Skin epidermis (tissue), 12 donors: ENCODE results near the gene PGLYRP4.
A peak's percentile ranks its signal among the peaks of the same experiment; 100 is the strongest.
"Not testable (repeated sequence)": the region's sequence is repeated elsewhere in the genome, so short reads cannot be mapped to it uniquely, and the experiment has no call there.

Experiments
- H3K27ac ChIP-seq, 21 experiments: fragments of 200-600 bp; sonication (generic) in 11 of 21; one replicate each; pipeline ENCODE4 v1.5.0; 2020; ENCODE audit warnings: mild to moderate bottlenecking in 3 of 21, inconsistent platforms in 2 of 21, moderate library complexity in 2 of 21
- H3K4me3 ChIP-seq, 7 experiments: fragments of 200-600 bp; sonication (generic) in 2 of 7; one replicate each; pipeline ENCODE4 v1.5.0; 2020; ENCODE audit warnings: inconsistent platforms in 2 of 7, mild to moderate bottlenecking in 2 of 7, moderate library complexity in 1 of 7

The PGLYRP4 gene

DNA sequence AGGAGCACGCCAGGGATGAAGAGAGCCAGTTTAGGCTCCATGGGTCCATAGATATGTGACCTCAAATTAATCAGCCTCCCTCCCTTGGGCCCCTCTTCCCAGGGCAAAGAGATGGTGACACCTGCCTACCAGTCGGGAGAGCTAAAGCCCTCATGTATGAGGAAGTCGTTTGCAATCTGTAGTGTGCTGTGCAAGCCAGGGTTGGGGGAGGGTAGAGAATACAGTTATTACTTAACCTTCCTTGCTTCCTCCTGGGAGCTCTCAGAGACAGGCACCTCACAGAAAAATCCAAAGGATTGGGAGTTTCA lies 4.0 kb downstream of the PGLYRP4 start:
- peak overlapping the region in 11 of 21 experiments; percentile 32 to 76 (median 45) for H3K27ac ChIP-seq

DNA sequence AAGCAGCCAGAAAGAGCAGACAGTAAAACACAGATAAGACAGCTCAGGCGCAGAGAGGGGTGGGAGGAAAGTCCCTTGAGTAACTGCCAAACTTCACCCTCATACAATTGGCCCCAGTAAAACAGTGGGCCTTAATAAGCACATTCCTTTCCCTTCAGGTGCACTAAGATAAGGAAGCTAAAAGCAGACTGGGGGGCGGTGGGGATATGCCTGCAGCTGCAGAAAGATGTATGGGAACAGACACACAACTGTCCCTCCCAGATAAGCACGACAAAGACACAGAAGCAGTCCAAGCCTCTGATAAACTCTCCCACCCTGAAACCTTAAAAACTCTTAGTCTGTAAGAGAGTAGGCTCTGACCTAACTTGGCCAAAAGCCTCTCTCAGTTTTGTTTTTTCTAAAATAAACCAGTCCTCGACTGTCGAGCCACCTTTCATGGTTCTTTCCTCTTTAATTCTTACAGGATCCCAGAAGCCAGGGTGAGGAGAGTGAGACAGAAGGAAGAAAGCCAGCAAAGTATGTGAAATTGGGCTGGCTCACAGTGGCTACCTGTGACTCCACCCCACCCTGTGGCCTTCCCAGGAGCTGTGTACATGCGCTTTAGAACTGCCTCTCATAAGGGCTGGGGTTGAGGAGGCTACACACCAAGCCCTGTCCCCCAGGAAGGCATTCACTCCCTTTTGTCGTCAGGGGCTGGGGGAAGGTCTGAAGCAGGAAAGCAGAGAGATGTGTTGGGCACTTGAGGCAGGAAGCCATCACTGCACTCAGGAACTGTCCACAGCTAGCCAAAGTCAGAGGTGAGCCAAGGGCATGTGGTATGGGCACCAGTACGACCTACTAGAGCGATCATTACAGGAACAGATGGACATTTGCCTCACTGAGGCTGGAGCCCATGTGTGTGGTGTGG lies 4.6 kb downstream of the PGLYRP4 start:
- H3K4me3 ChIP-seq, result no peak overlapping the region
- H3K27ac ChIP-seq, result peak overlapping the region in 15 of 21 experiments; percentile 2 to 76 (median 47)

More for the DNA sequence above, 4.0 kb downstream of the PGLYRP4 start:
- H3K4me3 ChIP-seq, result no peak overlapping the region

DNA sequence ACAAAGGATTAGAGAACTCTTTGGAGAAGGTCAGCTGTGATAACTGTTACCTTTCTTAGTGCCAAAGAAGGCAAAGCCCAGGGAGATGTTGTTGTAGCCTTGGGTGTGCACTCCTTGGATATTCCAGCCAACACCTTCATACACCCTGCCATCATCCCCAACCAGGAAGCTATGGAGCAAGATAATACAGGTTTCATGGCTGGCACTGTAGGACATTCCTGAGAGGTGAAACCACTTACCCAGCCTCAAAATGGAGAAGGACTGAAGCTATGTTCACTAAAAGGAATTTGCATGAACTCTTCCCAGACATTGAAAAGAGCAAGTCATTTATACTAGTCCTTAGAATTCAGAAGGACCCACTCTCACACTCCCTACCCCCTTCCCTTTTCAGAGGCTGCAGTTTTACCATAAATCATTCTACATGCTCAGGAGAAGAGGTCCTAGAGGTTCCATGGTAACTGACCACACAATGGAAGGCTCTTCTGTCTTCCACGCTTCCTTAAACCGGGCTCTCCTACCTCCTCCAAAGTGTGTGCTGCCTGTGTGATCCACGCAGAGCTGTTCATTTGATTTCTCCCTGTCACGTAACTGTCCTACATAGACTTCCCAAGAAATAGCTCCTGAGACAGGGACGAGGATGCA lies 5.5 kb downstream of the PGLYRP4 start:
- Histone ChIP-seq H3K4me3 (no peak overlapping the region), H3K27ac (peak overlapping the region in 10 of 21 experiments; percentile 4 to 76 (median 57))

DNA sequence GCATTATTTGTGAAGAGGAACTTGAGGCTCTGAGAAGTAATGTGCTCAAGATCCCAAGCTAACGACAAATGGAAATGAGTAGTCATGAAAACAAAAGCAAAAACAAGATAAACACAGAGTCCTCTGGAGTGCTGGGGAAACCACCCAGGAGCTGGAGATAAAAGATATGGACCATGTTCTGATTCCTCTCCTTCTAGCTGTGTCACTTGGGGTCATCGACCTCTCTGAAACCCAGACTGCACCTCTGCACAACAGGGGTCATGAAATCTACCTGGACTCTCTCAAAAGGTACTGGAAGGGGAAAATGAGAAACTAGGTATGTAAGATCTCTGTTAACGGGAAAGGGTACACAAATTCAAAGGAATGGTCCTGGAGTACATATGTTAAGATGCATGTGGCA lies 6.5 kb downstream of the PGLYRP4 start:
- H3K27ac ChIP-seq, result peak overlapping the region in 3 of 21 experiments; percentile 4 to 67 (median 32)
- H3K4me3 ChIP-seq, result no peak overlapping the region

DNA sequence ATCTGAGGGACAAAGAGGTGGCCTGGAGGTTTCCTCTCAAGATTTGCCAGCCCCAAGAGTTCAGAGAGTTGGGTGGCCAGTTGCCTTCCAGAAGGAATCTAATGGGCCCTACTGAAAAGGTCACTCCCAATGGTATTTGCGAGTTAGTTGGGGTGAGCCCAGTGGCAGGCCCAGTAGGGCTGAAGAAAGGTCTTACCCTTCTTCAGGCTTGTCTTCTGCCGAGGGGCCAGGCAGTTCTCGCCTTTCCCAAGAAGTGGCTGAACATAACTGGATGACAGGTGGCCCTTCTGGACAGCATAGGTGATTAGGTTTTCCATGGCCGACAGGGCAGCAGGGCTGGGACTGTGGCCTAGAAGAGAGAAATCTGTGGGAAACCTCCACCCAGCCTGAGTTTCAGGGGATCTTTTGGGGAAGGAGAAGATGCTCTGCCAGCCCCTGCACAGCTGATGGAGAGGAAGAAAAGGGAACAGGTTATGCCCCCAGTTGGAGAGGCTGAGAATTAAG lies 7.2 kb downstream of the PGLYRP4 start:
- Histone ChIP-seq H3K4me3 (no peak overlapping the region), H3K27ac (peak overlapping the region in 1 of 21 experiments; percentile 32)

DNA sequence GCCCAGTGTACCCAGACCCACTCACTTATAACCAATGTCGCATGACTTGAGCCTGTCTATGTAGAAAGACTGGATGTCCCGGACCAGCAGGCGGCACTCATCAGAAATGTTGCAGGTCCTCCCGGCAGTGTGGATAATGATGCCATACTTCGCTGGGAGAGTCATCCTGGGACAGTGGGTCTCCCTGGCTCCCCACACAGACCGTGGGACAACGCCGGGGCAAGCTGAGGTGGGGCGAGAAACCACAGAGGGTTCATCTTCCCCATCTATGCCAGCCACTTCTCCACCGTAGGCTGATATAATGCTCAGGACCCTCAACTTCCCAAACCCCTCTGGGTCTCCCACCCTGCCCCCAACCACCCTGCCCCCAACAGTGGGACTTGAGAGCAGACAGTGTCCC lies 8.3 kb downstream of the PGLYRP4 start:
- Histone ChIP-seq H3K4me3 (no peak overlapping the region), H3K27ac (peak overlapping the region in 1 of 21 experiments; percentile 32)

DNA sequence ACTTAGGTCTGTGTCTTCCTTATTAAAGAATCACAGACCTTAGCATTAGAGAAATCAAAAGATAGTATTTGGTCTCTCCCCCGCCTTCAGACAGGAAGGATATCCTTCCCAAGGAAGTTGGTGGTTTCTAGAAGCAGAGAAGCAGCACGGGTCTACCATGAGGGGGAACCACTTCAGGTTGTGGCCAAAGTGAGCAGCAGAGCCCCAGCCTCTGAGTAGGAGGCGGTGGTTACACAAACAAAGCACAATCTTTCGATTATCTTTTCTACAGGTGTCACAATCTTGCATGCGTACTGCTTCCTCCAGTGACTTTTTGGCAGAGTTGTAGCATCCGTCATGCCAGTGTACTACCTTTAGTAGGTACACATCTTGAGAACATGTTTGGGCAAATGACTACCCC lies 8.8 kb downstream of the PGLYRP4 start:
- Histone ChIP-seq H3K4me3 (no peak overlapping the region), H3K27ac (peak overlapping the region in 1 of 21 experiments; percentile 32)

DNA sequence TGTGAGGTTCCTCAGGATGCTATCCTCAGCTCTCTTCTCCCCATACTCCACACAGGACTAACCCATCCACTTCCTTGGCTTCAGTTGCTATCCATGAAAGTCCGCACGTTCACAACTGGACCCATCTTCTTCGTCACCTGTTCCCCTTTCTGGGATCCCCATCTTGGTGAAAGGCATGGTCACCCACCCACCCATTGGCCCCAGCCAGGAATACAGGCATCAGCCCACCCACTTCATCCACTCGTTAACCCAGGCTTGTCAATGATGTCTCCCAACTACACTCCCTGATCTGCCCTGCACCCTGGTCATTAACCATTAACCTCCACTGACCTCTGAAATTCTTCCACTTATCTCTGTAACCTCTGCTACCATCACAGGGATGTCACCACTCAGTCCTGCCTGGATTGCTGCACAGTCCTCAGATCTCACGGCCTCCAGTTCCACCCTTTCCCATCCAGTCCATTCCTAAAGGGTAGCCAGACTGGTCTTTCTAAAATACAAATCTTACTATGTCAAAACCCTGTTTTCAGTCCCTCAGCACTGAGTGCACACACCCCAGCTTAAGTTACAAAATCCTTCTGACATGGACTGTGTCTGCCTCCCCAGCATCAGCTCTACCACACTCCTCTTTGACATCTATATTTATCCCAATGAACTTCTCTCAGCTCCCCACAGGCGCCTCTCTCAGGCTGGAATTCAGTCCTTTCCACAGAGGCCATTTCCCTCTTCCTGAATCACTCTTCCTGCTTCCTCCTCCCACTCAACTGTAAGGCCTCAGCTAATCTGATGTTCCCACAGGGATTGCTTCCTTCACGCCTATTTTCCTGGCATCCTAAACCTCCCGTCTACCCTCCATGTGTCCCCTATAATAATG lies 10.4 kb downstream of the PGLYRP4 start:
- Histone ChIP-seq H3K4me3 (no peak overlapping the region), H3K27ac (no peak overlapping the region)

DNA sequence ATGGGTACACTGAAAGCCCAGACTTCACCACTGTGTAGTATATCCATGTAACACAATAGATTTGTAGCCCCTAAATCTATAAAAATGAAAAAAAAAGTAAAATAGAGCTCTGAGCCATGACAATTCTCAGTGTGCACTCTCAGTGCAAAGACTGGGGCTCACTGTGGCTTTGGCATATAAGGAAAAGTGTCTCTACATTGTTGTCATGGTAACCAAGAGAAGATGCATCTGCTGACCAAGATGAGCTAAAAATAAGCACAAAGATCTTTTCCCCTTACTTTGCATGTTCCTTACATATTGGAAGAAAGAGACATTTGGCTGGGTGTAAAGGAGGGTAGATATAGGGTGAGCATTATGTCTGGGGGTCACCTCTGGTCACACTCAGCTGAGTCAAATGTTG lies 12.0 kb downstream of the PGLYRP4 start:
- Histone ChIP-seq H3K4me3 (no peak overlapping the region), H3K27ac (no peak overlapping the region)

DNA sequence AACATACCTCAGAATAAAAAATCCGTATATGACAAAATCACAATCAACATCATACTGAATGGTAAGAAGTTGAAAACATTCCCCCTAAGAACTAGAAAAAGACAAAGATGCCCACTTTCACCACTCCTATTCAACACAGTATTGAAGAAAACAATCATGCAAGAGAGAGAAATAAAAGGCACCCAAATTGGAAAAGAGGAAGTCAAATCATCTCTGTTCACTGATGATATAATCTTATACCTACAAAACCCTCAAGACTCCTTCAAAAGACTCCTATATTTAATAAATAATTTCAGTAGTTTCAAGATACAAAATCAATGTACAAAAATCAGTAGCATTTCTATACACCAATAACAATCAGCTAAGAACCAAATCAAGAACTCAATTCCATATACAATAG lies 14.7 kb downstream of the PGLYRP4 start:
- no peak overlapping the region for H3K4me3 ChIP-seq
- no peak overlapping the region for H3K27ac ChIP-seq

DNA sequence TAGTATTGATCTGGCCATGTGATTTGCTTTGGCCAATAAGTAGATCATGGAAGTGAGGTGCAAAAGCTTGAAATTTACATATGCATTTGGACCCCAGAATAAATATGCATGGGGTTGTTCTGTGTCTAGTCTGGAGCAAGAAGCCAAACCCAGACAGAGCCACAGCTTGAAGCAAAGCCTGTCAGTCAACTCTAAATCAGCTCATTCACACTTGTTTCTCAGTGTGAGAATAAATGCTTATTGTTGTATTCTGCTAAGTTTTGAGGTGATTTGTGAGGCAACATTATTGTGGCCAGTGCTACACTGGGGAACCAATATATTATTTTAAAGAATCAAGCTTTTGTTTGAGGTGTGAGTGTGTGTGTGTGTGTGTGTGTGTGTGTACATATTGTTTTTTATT lies 23.7 kb downstream of the PGLYRP4 start:
- H3K27ac ChIP-seq, result no peak overlapping the region
- H3K4me3 ChIP-seq, result no peak overlapping the region

DNA sequence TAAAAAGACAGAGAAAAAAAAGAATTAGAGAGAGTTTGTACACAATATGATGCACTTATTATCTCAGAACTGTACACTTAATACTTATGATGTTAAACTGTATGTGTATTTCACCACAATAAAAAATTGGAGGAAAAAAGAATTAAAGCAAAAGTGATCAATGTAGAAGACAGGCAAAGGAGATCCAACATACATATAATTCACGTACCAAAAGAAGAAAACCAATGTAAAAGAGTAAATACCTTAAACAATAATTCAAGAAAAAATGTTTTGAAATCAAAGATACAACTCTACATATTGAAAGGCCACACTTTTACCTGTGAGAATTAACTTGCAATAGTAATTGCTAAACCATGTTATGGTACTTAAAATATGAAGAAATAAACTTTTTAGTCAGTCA lies 26.1 kb downstream of the PGLYRP4 start:
- Histone ChIP-seq H3K4me3 (no peak overlapping the region), H3K27ac (no peak overlapping the region)

DNA sequence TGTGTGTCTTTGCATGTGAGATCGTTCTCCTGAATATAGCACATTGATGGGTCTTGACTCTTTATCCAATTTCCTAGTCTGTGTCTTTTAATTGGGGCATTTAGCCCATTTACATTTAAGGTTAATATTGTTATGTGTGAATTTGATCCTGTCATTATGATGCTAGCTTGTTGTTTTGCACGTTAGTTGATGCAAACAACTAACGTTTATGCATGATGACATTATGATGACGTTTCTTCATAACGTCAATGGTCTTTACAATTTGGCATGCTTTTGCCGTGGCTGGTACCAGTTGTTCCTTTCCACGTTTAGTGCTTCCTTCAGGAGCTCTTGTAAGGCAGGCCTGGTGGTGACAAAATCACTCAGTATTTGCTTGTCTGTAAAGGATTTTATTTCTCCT lies 30.5 kb downstream of the PGLYRP4 start:
- not testable (repeated sequence) for H3K27ac ChIP-seq, H3K4me3 ChIP-seq

DNA sequence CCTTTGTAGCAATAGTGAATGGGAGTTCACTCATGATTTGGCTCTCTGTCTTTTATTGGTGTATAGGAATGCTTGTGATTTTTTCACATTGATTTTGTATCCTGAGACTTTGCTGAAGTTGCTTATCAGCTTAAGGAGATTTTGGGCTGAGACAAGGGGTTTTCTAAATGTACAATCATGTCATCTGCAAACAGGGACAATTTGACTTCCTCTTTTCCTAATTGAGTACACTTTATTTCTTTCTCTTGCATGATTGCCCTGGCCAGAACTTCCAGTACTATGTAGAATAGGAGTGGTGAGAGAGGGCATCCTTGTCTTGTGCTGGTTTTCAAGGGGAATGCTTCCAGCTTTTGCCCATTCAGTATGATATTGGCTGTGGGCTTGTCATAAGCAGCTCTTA lies 32.6 kb downstream of the PGLYRP4 start:
- not testable (repeated sequence) for H3K4me3 ChIP-seq, H3K27ac ChIP-seq

DNA sequence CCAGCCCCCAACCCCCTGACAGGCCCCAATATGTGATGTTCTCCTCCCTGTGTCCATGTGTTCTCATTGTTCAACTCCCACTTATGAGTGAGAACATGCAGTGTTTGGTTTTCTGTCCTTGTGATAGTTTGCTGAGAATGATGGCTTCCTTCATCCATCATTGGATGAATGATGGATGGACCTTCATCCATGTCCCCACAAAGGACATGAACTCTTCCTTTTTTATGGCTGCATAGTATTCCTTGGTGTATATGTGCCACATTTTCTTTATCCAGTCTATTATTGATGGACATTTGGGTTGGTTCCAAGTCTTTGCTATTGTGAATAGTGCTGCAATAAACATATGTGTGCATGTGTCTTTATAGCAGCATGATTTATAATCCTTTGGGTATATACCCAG lies 34.3 kb downstream of the PGLYRP4 start:
- H3K4me3 ChIP-seq, H3K27ac ChIP-seq: not testable (repeated sequence)

DNA sequence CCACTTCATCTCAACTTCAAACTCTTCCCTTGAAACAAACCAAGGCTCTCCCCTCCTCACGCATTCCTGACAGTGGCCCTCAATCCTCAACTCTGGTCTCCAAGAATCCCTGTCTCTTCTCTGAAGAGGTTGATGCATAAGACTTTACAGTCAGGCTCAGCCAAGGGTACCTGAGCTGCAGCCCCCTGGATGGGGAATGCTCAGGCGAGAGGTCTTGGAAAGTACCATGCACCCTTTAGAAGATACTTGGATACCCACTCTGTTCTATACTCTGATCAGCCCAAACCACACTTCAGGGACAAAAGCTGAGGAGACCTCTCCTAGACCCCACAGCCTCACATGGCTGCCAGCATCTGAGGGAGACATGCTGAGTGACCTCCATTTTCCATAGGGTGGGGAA lies 35.4 kb downstream of the PGLYRP4 start:
- peak overlapping the region in 4 of 21 experiments; percentile 47 to 58 (median 52) for H3K27ac ChIP-seq
- no peak overlapping the region for H3K4me3 ChIP-seq

DNA sequence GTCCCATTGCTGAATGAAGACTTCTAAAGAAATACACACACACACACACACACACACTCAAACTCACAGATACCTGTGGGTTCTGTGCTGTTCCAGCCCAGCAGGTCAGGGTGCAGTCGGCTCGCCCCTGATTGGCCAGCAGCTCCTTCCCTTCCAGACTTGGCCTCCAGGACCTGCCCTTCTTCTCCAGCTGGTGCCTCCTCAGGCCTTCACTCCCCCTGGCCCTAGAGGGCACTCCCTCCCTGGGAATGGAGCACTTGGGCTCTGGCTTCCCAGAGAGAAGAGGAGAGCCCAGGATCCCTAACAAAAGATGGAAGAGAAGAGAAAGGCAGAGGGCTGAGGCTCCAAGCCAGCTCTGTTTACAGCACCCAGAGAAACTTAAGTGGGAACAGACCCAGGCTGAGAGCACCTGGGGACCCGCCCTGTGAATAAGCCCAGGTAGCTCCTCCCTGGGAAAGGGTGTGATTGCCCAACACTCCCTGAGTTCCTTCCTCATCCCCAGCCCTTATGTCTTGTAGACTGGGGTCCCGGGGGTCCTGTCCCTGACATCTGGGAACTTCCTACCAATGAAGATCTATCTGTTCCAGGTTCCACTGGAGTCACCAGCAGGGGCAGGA lies 36.0 kb downstream of the PGLYRP4 start, which contains the start of gene PGLYRP3:
TSS of gene PGLYRP3 (minus strand) at position 383 of the 617 bp plus-strand sequence. CDS start 2,287 bp downstream, outside the sequence.
- Histone ChIP-seq H3K27ac (peak within 1 kb of the TSS in 12 of 21 experiments; percentile 4 to 70 (median 50)), H3K4me3 (peak within 1 kb of the TSS in 2 of 7 experiments; percentile 15)

DNA sequence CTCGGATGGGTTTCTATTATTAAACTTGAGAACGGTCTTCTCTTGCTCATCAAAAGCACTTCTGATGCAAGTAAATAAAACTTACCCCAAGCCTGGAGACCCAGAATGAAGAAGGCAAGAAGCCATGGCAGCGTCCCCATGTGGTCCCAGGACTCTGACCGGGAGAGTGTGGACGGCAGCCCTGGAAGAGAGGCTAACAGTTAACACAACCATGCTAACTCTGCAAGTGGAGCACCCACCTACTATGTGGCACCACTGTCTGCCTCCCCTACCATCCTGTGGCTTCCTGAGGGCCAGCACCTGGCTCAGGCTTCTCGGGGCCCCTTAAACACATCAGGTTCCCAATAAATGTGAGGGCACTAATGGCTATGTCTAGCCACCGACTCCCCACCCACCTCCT lies 38.1 kb downstream of the PGLYRP4 start:
- H3K4me3 ChIP-seq, result no peak overlapping the region
- H3K27ac ChIP-seq, result no peak overlapping the region

DNA sequence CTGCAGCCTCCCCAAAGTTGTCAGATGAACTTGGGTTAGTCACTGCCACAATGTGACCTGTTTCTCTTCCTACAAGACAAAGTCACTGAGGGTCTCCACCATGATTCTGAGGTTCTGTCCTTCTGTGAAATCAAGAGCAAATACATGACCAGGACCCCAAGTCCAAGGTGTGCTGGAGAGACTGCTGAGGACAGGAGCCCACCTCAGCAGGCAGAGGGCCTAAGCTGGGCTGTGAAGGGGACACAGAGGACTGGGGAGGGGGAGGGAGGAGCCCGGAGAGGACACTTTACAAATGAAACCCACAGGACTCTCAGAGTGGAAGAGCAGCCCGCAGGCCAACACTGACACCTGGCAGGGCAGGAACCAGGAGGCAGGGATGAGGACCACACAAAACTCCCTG lies 39.2 kb downstream of the PGLYRP4 start:
- Histone ChIP-seq H3K27ac (no peak overlapping the region), H3K4me3 (no peak overlapping the region)
